Smooth muscle cell of the brain vasculature (primary cell): ENCODE data around the gene GIMAP2.
"Not testable (repeated sequence)": the region's sequence is repeated elsewhere in the genome, so short reads cannot be mapped to it uniquely, and the experiment has no call there.

Experiments used
- DNase-seq: peaks from one replicate; pipeline ENCODE4 v3.0.0-alpha.2; 2012; ENCODE audit warnings: low read depth, low spot score

Gene GIMAP2

GRCh38 chr7:150685219-150686029 lies at the start of gene GIMAP2:
Gene GIMAP2 (plus strand): TSS chr7:150685706. CDS start chr7:150687060, 1,354 bp downstream.
- no peak for DNase-seq

GRCh38 chr7:150641854-150642253 lies 43.7 kb upstream of the GIMAP2 start:
- DNase-seq, result no peak

GRCh38 chr7:150642926-150643325 lies 42.6 kb upstream of the GIMAP2 start:
- no peak for DNase-seq

GRCh38 chr7:150645259-150646020 lies 40.1 kb upstream of the GIMAP2 start:
- no peak for DNase-seq

GRCh38 chr7:150648353-150649079 lies 37.0 kb upstream of the GIMAP2 start:
- no peak for DNase-seq

- DNase-seq, result no peak
These were observed 36.5 kb upstream of the GIMAP2 start for GRCh38 chr7:150649080-150649385.

- no peak for DNase-seq
These were observed 30.8 kb upstream of the GIMAP2 start for GRCh38 chr7:150654692-150655091.

GRCh38 chr7:150656047-150656446 lies 29.5 kb upstream of the GIMAP2 start:
- no peak for DNase-seq

GRCh38 chr7:150657526-150657925 lies 28.0 kb upstream of the GIMAP2 start:
- DNase-seq, result no peak

- no peak for DNase-seq
These were observed 24.4 kb upstream of the GIMAP2 start for GRCh38 chr7:150660939-150661613.

- not testable (repeated sequence) for DNase-seq
These were observed 22.7 kb upstream of the GIMAP2 start for GRCh38 chr7:150662821-150663220.

- no peak for DNase-seq
These were observed 21.6 kb upstream of the GIMAP2 start for GRCh38 chr7:150663802-150664494.

- DNase-seq, result no peak
These were observed 20.3 kb upstream of the GIMAP2 start for GRCh38 chr7:150665089-150665748.

GRCh38 chr7:150665896-150666295 lies 19.6 kb upstream of the GIMAP2 start:
- no peak for DNase-seq

- no peak for DNase-seq
These were observed 19.1 kb upstream of the GIMAP2 start for GRCh38 chr7:150666412-150666811.

GRCh38 chr7:150668472-150668911 lies 17.0 kb upstream of the GIMAP2 start:
- DNase-seq, result no peak

- no peak for DNase-seq
These were observed 16.5 kb upstream of the GIMAP2 start for GRCh38 chr7:150668977-150669376.

- DNase-seq, result not testable (repeated sequence)
These were observed 13.5 kb upstream of the GIMAP2 start for GRCh38 chr7:150671798-150672585.

- DNase-seq, result no peak
These were observed 9.8 kb upstream of the GIMAP2 start for GRCh38 chr7:150675714-150676113.

GRCh38 chr7:150676276-150676675 lies 9.2 kb upstream of the GIMAP2 start:
- DNase-seq, result not testable (repeated sequence)
